K562 (cell line): ENCODE measurements around the gene COG4. TPM values are rescaled to one million over a fixed set of nuclear protein-coding genes. Genes with fewer than 3 reads are reported as not detected.
A peak's percentile ranks its signal among the peaks of the same experiment; 100 is the strongest.
"Not testable (repeated sequence)": the region's sequence is repeated elsewhere in the genome, so short reads cannot be mapped to it uniquely, and the experiment has no call there.

ENCODE experiments used
- ATAC-seq: fragments of 200-7000 bp; cut with Tn5 transposase; 3 replicates; pipeline ENCODE4 v1.9.1; 2020; ENCODE audit warnings: moderate library complexity
- BruUV-seq: library from RNA; stranded (reverse); fragments of 400-500 nt; replicated peaks from 2 replicates; lab custom pipeline; 2021; lab: Mats Ljungman, UMichigan
- CTCF ChIA-PET: fragments of 300-600 bp; formaldehyde crosslinking; extraction: SDS; loops from one replicate; lab custom pipeline; 2021; ENCODE audit warnings: low intra/inter-chr PET ratio; lab: Yijun Ruan, JAX
- POLR2A ChIA-PET: fragments of 300-600, 350-650 bp; sonication (Branson Sonifier 250); formaldehyde crosslinking; extraction: SDS; loops from one replicate; lab custom pipeline; 2021; ENCODE audit warnings: antibody characterized with exemption, inconsistent platforms; lab: Yijun Ruan, JAX
- DNase-seq, 4 experiments: peaks; one replicate each; pipeline versions ENCODE4 v3.0.0 to v3.0.0-alpha.2; 2011 to 2018; ENCODE audit warnings: low spot score in 3 of 4, mixed read lengths in 3 of 4; ENCODE audit errors: extremely low read depth in 1 of 4
- FAIRE-seq: peaks from 2 replicates; lab custom pipeline; 2011; peaks lifted over from hg19 to GRCh38; lab: Jason Lieb, UNC
- H2AFZ ChIP-seq: 2 replicates; pipeline ENCODE4 v1.6.0; 2011; ENCODE audit warnings: low read depth, low read length, control low read depth, inconsistent platforms
- H3K27ac ChIP-seq: fragments of 200-600 bp; 3 replicates; pipeline ENCODE4 v1.8.0; 2011; ENCODE audit warnings: low read depth, mild to moderate bottlenecking, control low read depth, inconsistent platforms, low read length, moderate library complexity, mixed read lengths; ENCODE audit errors: extremely low read depth
- H3K27me3 ChIP-seq, 2 experiments: fragments of 300-600 bp in 1 of 2; 2 replicates in 1 of 2; 3 replicates in 1 of 2; pipeline versions ENCODE4 v1.6.0 to v1.8.0; 2011; ENCODE audit warnings: inconsistent platforms in 2 of 2, low read length in 2 of 2, mild to moderate bottlenecking in 1 of 2, mixed read lengths in 1 of 2, moderate library complexity in 1 of 2; ENCODE audit not compliant: control insufficient read depth in 2 of 2, insufficient read depth in 2 of 2
- H3K36me3 ChIP-seq: fragments of 300-600 bp; 3 replicates; pipeline ENCODE4 v1.8.0; 2011; ENCODE audit warnings: mild to moderate bottlenecking, low read length, inconsistent platforms; ENCODE audit not compliant: control insufficient read depth, insufficient read depth
- H3K4me1 ChIP-seq, 2 experiments: fragments of 200-600 bp in 1 of 2; replicated peaks in 1 of 2; 2 replicates in 1 of 2; 3 replicates in 1 of 2; pipeline versions ENCODE4 v1.5.1 to v1.8.0; 2011; ENCODE audit warnings: inconsistent platforms in 2 of 2, low read length in 2 of 2, mild to moderate bottlenecking in 1 of 2, mixed read lengths in 1 of 2, moderate library complexity in 1 of 2; ENCODE audit not compliant: control insufficient read depth in 2 of 2, insufficient read depth in 2 of 2
- H3K4me2 ChIP-seq: 2 replicates; pipeline ENCODE4 v1.6.1; 2011; ENCODE audit warnings: low read length, control low read depth, inconsistent platforms, mixed read lengths; ENCODE audit not compliant: insufficient read depth
- H3K4me3 ChIP-seq: fragments of 200-600 bp; sonication (generic), shearing (Covaris generic); 2 replicates; pipeline ENCODE4 v1.5.1; 2016; ENCODE audit warnings: control low read depth, inconsistent platforms
- H3K79me2 ChIP-seq: fragments of 200-600 bp; 3 replicates; pipeline ENCODE4 v1.8.0; 2011; ENCODE audit warnings: low read length, inconsistent platforms; ENCODE audit not compliant: control insufficient read depth, insufficient read depth
- H3K9ac ChIP-seq, 2 experiments: 2 replicates each; pipeline versions ENCODE4 v1.6.0 to v1.6.1; 2011; ENCODE audit warnings: low read depth in 2 of 2, low read length in 2 of 2, control low read depth in 1 of 2, inconsistent platforms in 1 of 2, mild to moderate bottlenecking in 1 of 2, mixed read lengths in 1 of 2; ENCODE audit not compliant: insufficient read depth in 1 of 2
- H3K9me1 ChIP-seq: one replicate; pipeline ENCODE4 v1.6.0; 2011; ENCODE audit warnings: inconsistent platforms, mild to moderate bottlenecking, low read length, moderate library complexity; ENCODE audit not compliant: control insufficient read depth, insufficient read depth
- H3K9me3 ChIP-seq: replicated peaks from 2 replicates; pipeline ENCODE4 v1.5.1; 2011; ENCODE audit warnings: low read depth, low read length, inconsistent platforms; ENCODE audit not compliant: control insufficient read depth, insufficient read depth
- H4K20me1 ChIP-seq: replicated peaks from 2 replicates; pipeline ENCODE4 v1.6.1; 2011; ENCODE audit warnings: low read length, inconsistent platforms, mixed read lengths; ENCODE audit not compliant: control insufficient read depth, insufficient read depth
- CEBPG ChIP-seq, 3 experiments: fragments of 200-800 bp in 1 of 3; sonication (Bioruptor generic) in 1 of 3; sonication (generic) in 1 of 3; formaldehyde crosslinking in 1 of 3; IDR thresholded peaks in 2 of 3; conservative IDR thresholded peaks in 1 of 3; 2 replicates each; pipeline versions ENCODE4 v1.6.1 to v1.8.0; 2016 to 2022; ENCODE audit warnings: missing compliant biosample characterization in 2 of 3, missing genetic modification characterization in 2 of 3, mild to moderate bottlenecking in 1 of 3, missing genetic modification reagents in 1 of 3
- KAT7 ChIP-seq: sonication (generic); formaldehyde crosslinking; IDR thresholded peaks from 2 replicates; pipeline ENCODE4 v1.8.0; 2022; ENCODE audit warnings: missing genetic modification reagents, mild to moderate bottlenecking, borderline replicate concordance
- NFIC ChIP-seq: fragments of 450-650 bp; IDR thresholded peaks from 2 replicates; pipeline ENCODE4 v1.6.1; 2017; ENCODE audit warnings: mild to moderate bottlenecking, inconsistent platforms
- TEAD4 ChIP-seq, 2 experiments: sonication (generic) in 1 of 2; formaldehyde crosslinking in 1 of 2; IDR thresholded peaks; 2 replicates each; pipeline versions ENCODE4 v1.6.1 to v1.8.0; 2012 to 2022; ENCODE audit warnings: borderline replicate concordance in 1 of 2, inconsistent platforms in 1 of 2, low read length in 1 of 2, mild to moderate bottlenecking in 1 of 2, missing genetic modification reagents in 1 of 2
- WGBS: fragments of 100-300 bp; shearing (Covaris generic); methylation state at CpG from one replicate; pipeline ENCODE4 v1.1.6; 2016; ENCODE audit warnings: low coverage, mixed read lengths; ENCODE audit not compliant: insufficient coverage; ENCODE audit errors: missing lambda C conversion rate; 5-methylcytosine and 5-hydroxymethylcytosine counted together
- in situ Hi-C: fragments of 300-500 bp; cut with MboI; formaldehyde crosslinking; loops from 4 replicates; pipeline ENCODE4 v1.15.0; 2018; ENCODE audit warnings: inconsistent platforms, mixed read lengths
- intact Hi-C: fragments of 100-400 bp; cut with micrococcal nuclease; formaldehyde crosslinking; loops from 2 replicates; pipeline ENCODE4 v1.14.2; 2022
- polyA plus RNA-seq, 8 experiments: library from polyadenylated mRNA; depleted of rRNA in 4 of 8; stranded (reverse) in 5 of 8; unstranded in 3 of 8; fragments of >200 nt; fragmentation: Nextera tagmentation in 2 of 8; fragmentation: Illumina TruSeq in 1 of 8; extraction: Ambion mirVana in 2 of 8; extraction: Trizol in 1 of 8; gene quantifications; 2 replicates each; pipeline versions ENCODE4 v1.2.1 to v1.2.3, GENCODE V29; 2011 to 2014; ENCODE audit warnings: inconsistent platforms in 1 of 8, missing spikeins in 1 of 8
- total RNA-seq, 7 experiments: library from RNA; depleted of rRNA in 6 of 7; stranded (reverse); fragments of >200 nt in 6 of 7; fragmentation: Illumina TruSeq in 2 of 7; extraction: Trizol in 2 of 7; gene quantifications; 2 replicates each; pipeline versions ENCODE4 v1.2.1 to v1.2.3, GENCODE V29; 2011 to 2021; ENCODE audit warnings: low replicate concordance in 1 of 7
- TF ChIP-seq, protein P1 (sequence below), 2 experiments: fragments of 450-650 bp; IDR thresholded peaks; 2 replicates each; pipeline ENCODE4 v1.6.1; 2016

The COG4 gene
- total and polyA plus RNA-seq, 9 of the 15 experiments (the other 6 are each of a cell fraction or from before 2014, with no cell fraction given), result 13.7 to 73.9 (median 44.2) TPM

DNA sequence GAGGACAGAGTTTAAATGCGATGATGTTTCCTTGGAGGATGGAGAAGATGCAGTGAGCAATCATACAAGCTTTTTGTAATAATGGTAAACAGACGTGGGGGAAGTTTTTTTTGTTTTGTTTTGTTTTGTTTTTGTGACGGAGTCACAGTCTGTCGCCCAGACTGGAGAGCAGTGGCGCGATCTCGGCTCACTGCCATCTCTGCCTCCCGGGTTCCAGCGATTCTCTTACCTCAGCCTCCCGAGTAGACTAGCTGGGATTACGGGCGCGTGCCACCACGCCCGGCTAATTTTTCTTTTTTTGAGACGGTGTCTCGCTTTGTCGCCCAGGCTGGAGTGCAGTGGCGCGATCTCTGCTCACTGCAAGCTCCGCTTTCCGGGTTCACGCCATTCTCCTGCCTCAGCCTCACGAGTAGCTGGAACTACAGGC is 1.1 kb upstream of the COG4 start:
- TF ChIP-seq KAT7 (CRISPR knock-in tag) (0 out of 2 replicates have a peak, but pooled peaks have one; percentile 62), CEBPG (tag; conservative IDR thresholded peaks at IDR 0.05 in 1 of 2, IDR thresholded peaks at IDR 0.05 in 1 of 2) (peak in 1 of 2 experiments; percentile 75; a peak in 1 of 4 replicates), TEAD4 (CRISPR knock-in tag; IDR thresholded peaks at IDR 0.05; ENCODE audit: borderline replicate concordance) (0 out of 2 replicates have a peak, but pooled peaks have one; percentile 24), NFIC (peak; percentile 32; the same call in 1 of the 2 replicates)
- FAIRE-seq; H3K9me3 ChIP-seq; in situ Hi-C loops; H3K9me1 ChIP-seq; CTCF ChIA-PET; H3K27me3 ChIP-seq; H2AFZ ChIP-seq; TF ChIP-seq CEBPG (CRISPR knock-in tag; IDR thresholded peaks at IDR 0.05); TEAD4 (IDR thresholded peaks at IDR 0.05; ENCODE audit: low read length): not testable (repeated sequence)
- TF ChIP-seq, protein P1, sequence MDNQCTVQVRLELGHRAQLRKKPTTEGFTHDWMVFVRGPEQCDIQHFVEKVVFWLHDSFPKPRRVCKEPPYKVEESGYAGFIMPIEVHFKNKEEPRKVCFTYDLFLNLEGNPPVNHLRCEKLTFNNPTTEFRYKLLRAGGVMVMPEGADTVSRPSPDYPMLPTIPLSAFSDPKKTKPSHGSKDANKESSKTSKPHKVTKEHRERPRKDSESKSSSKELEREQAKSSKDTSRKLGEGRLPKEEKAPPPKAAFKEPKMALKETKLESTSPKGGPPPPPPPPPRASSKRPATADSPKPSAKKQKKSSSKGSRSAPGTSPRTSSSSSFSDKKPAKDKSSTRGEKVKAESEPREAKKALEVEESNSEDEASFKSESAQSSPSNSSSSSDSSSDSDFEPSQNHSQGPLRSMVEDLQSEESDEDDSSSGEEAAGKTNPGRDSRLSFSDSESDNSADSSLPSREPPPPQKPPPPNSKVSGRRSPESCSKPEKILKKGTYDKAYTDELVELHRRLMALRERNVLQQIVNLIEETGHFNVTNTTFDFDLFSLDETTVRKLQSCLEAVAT (IDR thresholded peaks at IDR 0.05), result peak; percentile 9 to 74; a peak in 3 of 4 replicates
- peak; percentile 53 for ATAC-seq
- peak in 1 of 4 experiments; percentile 50 for DNase-seq
- Histone ChIP-seq H3K4me3 (peak overlapping the region; percentile 75), H3K9ac (peak overlapping the region; percentile 90 to 91), H3K4me1 (peaks cover 2 to 18% of the 10 kb centered on the region in 2 experiments; a peak in 4 of 5 replicates), H3K4me2 (peak overlapping the region; percentile 89), H3K36me3 (peaks cover 44% of the 10 kb centered on the region), H3K79me2 (peaks cover 80% of the 10 kb centered on the region), H4K20me1 (peaks cover 35% of the 10 kb centered on the region), H3K27ac (peak overlapping the region; percentile 89)
- POLR2A ChIA-PET, result interaction anchor here (0.6 to 3.1 kb wide), 15 partner anchors 9 to 178 kb away, joined by 3 to 14 read pairs (median 3); partner anchors contain the start of gene DDX19A
- BruUV-seq, result TSS peak; percentile 73
- intact Hi-C loops, result loop anchor here (2.0 to 10.0 kb wide), 4 partner anchors 96 to 240 kb away; partner anchors contain the start of gene AARS1
- 0% methylated on average over 21 of the region's 24 CpGs for WGBS
